HG03025 (cell line): Measurements from ENCODE around the gene SMC6.

Experiments used
- ATAC-seq: cut with Tn5 transposase; IDR thresholded peaks from one replicate; pipeline ENCODE4 v1.9.1; 2021; ENCODE audit warnings: mild to moderate bottlenecking, moderate library complexity; ENCODE audit not compliant: unreplicated experiment, low FRiP score

Gene SMC6

GRCh38 chr2:17763641-17764333 is 10.2 kb upstream of the SMC6 start:
- no peak for ATAC-seq

- no peak for ATAC-seq
These were observed 8.8 kb upstream of the SMC6 start for GRCh38 chr2:17762451-17762850.

GRCh38 chr2:17759805-17760204 is 6.2 kb upstream of the SMC6 start:
- no peak for ATAC-seq

GRCh38 chr2:17758118-17758517 is 4.5 kb upstream of the SMC6 start:
- ATAC-seq = no peak

- no peak for ATAC-seq
These were observed 3.7 kb upstream of the SMC6 start for GRCh38 chr2:17757321-17757720.

- no peak for ATAC-seq
These were observed 3.1 kb upstream of the SMC6 start for GRCh38 chr2:17756668-17757067.

- no peak for ATAC-seq
These were observed 1.3 kb upstream of the SMC6 start for GRCh38 chr2:17754773-17755425.

- ATAC-seq = peak; percentile 36
These were observed 463 bp downstream of the SMC6 start for GRCh38 chr2:17752892-17753802.

- no peak for ATAC-seq
These were observed 1.4 kb downstream of the SMC6 start for GRCh38 chr2:17752246-17752645.

- ATAC-seq = peak; percentile 17
These were observed 3.7 kb downstream of the SMC6 start for GRCh38 chr2:17749753-17750438.

GRCh38 chr2:17748745-17749144 is 4.9 kb downstream of the SMC6 start:
- ATAC-seq = no peak

GRCh38 chr2:17747684-17748452 is 5.7 kb downstream of the SMC6 start:
- no peak for ATAC-seq

GRCh38 chr2:17740203-17740602 is 13.4 kb downstream of the SMC6 start:
- ATAC-seq = no peak

- no peak for ATAC-seq
These were observed 16.6 kb downstream of the SMC6 start for GRCh38 chr2:17736989-17737388.

- ATAC-seq = no peak
These were observed 17.7 kb downstream of the SMC6 start for GRCh38 chr2:17735864-17736263.

- ATAC-seq = no peak
These were observed 20.0 kb downstream of the SMC6 start for GRCh38 chr2:17733599-17733998.

- ATAC-seq = no peak
These were observed 23.7 kb downstream of the SMC6 start for GRCh38 chr2:17729880-17730279.

- no peak for ATAC-seq
These were observed 25.4 kb downstream of the SMC6 start for GRCh38 chr2:17728210-17728609.

- ATAC-seq = no peak
These were observed 33.8 kb downstream of the SMC6 start for GRCh38 chr2:17719562-17720371.
